ENCODE results near the gene FDPS.
"Not testable (repeated sequence)": the region's sequence is repeated elsewhere in the genome, so short reads cannot be mapped to it uniquely, and the experiment has no call there.

The FDPS gene

DNA sequence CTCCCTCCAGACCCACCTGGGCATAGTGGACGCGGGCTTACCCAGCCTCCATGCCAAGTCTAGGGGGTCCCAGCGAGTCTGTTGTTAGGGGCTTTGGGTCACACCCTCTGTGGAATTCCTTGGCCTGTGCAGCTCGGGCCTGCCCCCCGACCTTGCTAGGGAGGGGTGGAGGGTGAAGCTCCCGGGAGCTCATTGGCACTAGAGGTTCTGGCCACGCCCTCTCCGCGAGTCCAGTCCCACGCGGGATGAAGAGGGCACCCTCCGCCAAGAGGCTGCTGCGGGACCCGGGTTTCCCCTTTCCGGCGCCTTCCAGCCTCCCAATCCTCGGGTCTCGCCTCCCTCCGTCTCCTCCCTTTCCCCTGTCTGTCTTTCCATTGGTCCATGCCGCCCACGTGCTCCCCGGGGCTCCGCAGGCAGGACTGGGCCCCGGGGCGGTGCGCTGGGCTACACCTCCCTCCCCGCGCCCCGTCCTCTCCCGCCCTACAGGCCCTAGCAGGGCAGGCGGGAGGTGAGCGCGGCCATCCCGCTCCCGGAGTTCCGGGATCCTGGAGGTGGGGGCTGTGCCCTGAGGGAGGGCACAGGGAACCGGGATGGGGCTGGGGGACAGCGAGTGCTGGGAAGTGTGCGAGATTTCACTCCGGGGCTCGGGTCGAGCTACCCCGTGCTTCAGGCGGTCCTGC is 15.5 kb downstream of the FDPS start:
- TF ChIP-seq, protein P1, sequence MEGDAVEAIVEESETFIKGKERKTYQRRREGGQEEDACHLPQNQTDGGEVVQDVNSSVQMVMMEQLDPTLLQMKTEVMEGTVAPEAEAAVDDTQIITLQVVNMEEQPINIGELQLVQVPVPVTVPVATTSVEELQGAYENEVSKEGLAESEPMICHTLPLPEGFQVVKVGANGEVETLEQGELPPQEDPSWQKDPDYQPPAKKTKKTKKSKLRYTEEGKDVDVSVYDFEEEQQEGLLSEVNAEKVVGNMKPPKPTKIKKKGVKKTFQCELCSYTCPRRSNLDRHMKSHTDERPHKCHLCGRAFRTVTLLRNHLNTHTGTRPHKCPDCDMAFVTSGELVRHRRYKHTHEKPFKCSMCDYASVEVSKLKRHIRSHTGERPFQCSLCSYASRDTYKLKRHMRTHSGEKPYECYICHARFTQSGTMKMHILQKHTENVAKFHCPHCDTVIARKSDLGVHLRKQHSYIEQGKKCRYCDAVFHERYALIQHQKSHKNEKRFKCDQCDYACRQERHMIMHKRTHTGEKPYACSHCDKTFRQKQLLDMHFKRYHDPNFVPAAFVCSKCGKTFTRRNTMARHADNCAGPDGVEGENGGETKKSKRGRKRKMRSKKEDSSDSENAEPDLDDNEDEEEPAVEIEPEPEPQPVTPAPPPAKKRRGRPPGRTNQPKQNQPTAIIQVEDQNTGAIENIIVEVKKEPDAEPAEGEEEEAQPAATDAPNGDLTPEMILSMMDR (conservative IDR thresholded peaks at IDR 0.05; ENCODE audit: low read depth, low read length): no peak
- DNase-seq (ENCODE audit: low read depth): peak; percentile 81

DNA sequence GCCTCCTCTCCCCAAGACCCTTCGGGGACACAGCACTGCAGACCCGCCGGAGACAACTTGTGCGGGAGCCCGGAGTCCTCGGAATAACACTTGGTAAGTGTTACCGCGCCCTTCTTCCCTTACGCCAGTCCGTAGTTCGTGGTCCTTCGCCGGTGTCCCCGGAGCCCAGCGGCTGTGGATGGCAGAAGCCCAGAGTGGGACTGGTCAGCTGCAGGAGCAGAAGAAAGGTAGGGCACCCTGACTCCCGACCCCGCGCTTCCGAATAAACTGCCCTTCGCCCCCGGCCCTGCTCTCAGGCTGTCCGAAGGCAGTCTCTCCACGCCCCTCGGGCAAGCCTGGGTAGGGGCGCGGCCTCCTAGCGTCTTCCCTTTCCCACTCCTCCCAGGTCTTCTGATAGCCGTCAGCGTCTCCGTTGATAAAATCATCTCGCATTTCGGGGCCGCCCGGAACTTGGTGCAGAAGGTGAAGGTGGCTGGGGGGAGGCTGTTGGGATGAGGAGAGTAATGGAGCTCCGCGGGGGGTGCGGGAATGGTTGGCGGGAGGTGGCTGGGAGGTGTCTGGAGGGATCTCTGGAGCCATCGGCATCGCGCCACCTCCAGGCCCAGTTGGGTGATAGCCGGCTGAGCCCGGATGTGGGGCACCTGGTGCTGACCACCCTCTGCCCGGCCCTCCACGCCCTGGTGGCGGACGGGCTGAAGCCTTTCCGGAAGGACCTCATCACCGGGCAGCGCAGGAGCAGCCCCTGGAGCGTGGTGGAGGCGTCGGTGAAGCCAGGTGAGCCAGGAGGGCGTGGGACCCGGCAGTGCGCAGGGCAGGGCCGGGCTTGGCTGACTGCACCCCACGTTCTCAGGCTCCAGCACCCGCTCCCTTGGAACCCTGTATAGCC is 16.3 kb downstream of the FDPS start:
- TF ChIP-seq, protein P1 (conservative IDR thresholded peaks at IDR 0.05; ENCODE audit: low read depth, low read length): peak; percentile 56
- DNase-seq (ENCODE audit: low read depth): no peak
- peak overlapping the region; percentile 85 for H3K4me3 ChIP-seq (ENCODE audit: low read length)

More for the DNA sequence above, 15.5 kb downstream of the FDPS start:
- H3K4me3 ChIP-seq (ENCODE audit: low read length): peak overlapping the region; percentile 85

DNA sequence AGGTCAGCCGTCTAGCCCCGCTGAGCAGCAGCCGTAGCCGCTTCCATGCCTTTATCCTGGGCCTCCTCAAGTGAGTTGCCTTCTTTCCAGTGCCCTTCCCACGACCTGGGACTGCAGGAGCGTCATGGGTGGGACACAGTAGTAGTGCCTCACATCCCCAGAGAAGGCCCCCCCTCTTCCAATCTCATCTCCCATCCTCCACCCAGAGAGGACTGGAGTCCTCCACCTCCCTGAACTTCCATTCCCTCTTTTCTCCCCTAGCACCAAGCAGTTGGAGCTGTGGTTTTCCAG is 16.9 kb downstream of the FDPS start:
- TF ChIP-seq, protein P1 (conservative IDR thresholded peaks at IDR 0.05; ENCODE audit: low read depth, low read length): no peak
- DNase-seq (ENCODE audit: low read depth): no peak
- peak overlapping the region; percentile 85 for H3K4me3 ChIP-seq (ENCODE audit: low read length)

DNA sequence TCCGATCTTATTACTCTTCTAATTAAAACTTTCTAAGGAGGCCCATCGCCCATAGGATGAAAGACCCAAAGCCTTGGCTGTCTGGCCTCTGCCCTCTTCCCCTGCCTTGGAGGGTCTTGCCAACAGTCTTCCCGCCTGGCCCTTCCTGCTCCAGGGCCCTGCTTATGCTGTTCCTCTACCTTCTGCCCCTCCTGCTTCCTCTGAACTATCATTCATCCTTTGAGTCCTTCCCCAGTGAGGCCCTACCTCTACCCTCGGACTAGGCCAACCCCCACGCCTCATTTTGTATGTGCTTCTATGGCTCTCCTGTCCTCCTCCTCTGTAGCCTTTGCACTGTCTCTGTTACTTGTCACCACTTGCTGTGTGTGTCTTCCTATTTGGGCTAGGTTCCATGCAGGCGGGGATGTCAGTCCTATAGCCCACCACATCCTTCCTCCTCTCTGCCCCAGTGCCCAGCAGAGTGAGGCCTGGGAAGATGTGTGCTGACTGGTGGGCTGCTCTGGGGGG is 17.4 kb downstream of the FDPS start:
- no peak overlapping the region for H3K4me3 ChIP-seq (ENCODE audit: low read length)
- no peak for DNase-seq (ENCODE audit: low read depth)
- TF ChIP-seq, protein P1 (conservative IDR thresholded peaks at IDR 0.05; ENCODE audit: low read depth, low read length): no peak

DNA sequence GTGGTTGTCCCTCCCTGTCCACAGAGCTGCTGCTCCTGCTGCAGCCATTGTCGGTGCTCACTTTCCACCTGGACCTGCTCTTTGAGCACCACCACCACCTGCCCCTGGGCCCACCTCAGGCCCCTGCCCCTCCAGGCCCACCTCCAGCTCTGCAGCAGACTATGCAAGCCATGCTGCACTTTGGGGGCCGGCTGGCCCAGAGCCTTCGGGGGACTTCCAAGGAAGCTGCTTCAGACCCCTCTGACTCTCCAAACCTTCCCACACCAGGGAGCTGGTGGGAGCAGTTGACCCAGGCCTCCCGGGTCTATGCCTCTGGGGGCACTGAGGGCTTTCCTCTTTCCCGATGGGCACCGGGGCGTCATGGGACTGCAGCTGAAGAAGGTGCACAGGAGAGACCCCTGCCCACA is 18.0 kb downstream of the FDPS start:
- no peak overlapping the region for H3K4me3 ChIP-seq (ENCODE audit: low read length)
- TF ChIP-seq, protein P1 (conservative IDR thresholded peaks at IDR 0.05; ENCODE audit: low read depth, low read length): no peak
- DNase-seq (ENCODE audit: low read depth): no peak

DNA sequence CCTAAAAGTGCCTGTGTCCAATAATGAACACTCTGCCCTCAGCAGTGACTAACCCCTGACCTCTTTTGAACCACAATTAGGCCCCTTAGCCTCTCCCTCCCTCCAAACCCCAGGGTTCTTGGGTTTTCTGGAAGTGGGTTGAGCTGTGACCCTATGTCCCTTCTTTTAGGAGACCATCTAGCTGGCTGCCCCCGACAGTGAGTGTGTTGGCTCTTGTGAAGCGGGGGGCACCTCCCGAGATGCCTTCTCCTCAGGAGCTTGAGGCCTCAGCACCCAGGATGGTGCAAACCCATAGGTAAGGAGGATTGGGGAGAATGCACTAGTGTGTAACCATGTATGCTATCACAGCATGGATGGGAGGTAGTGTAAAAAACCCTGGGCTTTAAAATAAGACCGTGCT is 19.3 kb downstream of the FDPS start:
- H3K4me3 ChIP-seq (ENCODE audit: low read length): no peak overlapping the region
- DNase-seq (ENCODE audit: low read depth): no peak
- TF ChIP-seq, protein P1 (conservative IDR thresholded peaks at IDR 0.05; ENCODE audit: low read depth, low read length): no peak

DNA sequence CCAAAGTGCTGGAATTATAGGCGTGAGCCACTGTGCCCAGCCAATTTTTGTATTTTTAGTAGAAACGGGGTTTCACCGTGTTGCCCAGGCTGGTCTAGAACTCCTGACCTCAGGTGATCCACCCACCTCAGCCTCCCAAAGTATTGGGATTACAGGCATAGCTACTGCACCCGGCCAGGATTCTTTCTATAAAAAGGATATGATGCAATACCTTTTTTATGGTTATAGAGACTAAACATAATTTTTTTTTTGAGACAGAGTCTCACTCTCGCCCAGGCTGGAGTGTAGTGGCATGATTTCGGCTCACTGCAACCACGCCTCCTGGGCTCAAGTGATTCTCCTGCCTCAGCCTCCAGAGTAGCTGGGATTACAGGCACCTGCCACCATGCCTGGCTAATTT is 20.2 kb downstream of the FDPS start:
- not testable (repeated sequence) for H3K4me3 ChIP-seq (ENCODE audit: low read length); DNase-seq (ENCODE audit: low read depth)
